ENCODE data around the gene SORCS2. TPM values are rescaled to one million over a fixed set of nuclear protein-coding genes. Genes with fewer than 3 reads are reported as not detected.

SORCS2 gene
- total RNA-seq, 1 donor from 2014 or later = 13.8 TPM

GRCh38 chr4:7716010-7716721, 523.8 kb downstream of the SORCS2 start:
- H3K9me3 ChIP-seq (ENCODE audit: insufficient read depth, low read depth, low read length) = no peaks in the 10 kb centered on the region
- H3K36me3 ChIP-seq (ENCODE audit: insufficient read depth, low read length) = no peaks in the 10 kb centered on the region
- peaks cover 9% of the 10 kb centered on the region for H3K9me3 Mint-ChIP-seq (ENCODE audit: unreplicated experiment)
- H3K4me3 ChIP-seq (ENCODE audit: insufficient read depth, low read depth, low read length) = no peak overlapping the region
- H3K27ac ChIP-seq (ENCODE audit: low read depth, low read length) = no peak overlapping the region
- H4K20me1 ChIP-seq (ENCODE audit: insufficient read depth, low read length) = no peaks in the 10 kb centered on the region
- peaks cover 5% of the 10 kb centered on the region for H3K27me3 ChIP-seq (ENCODE audit: insufficient read depth, low read length)
- no peak overlapping the region for H2AFZ ChIP-seq (ENCODE audit: low read depth, low read length)
- H3K27me3 Mint-ChIP-seq (ENCODE audit: low read depth, unreplicated experiment) = peaks cover 62% of the 10 kb centered on the region
- no peak overlapping the region for H3K4me2 ChIP-seq (ENCODE audit: low read length)
- H3K9ac ChIP-seq (ENCODE audit: low read length) = no peak overlapping the region
- no peak overlapping the region for H3K27ac Mint-ChIP-seq (ENCODE audit: unreplicated experiment)
- H3K36me3 Mint-ChIP-seq (ENCODE audit: low read depth, unreplicated experiment) = peaks cover 24% of the 10 kb centered on the region
- no peak for TF ChIP-seq CTCF (IDR thresholded peaks at IDR 0.05; ENCODE audit: insufficient read depth, low read depth, low read length)
- TF ChIP-seq EZH2 (IDR thresholded peaks at IDR 0.05; ENCODE audit: insufficient read depth, low read length) = no peak
- FAIRE-seq = no peak
- no peak for DNase-seq (ENCODE audit: low read depth)
- H3K4me1 Mint-ChIP-seq (ENCODE audit: low read depth, unreplicated experiment) = no peaks in the 10 kb centered on the region
- H3K4me1 ChIP-seq (ENCODE audit: insufficient read depth, low read length) = no peaks in the 10 kb centered on the region
- no peaks in the 10 kb centered on the region for H3K79me2 ChIP-seq (ENCODE audit: insufficient read depth, low read length)
- H3K4me3 Mint-ChIP-seq (ENCODE audit: unreplicated experiment) = no peak overlapping the region

DNA sequence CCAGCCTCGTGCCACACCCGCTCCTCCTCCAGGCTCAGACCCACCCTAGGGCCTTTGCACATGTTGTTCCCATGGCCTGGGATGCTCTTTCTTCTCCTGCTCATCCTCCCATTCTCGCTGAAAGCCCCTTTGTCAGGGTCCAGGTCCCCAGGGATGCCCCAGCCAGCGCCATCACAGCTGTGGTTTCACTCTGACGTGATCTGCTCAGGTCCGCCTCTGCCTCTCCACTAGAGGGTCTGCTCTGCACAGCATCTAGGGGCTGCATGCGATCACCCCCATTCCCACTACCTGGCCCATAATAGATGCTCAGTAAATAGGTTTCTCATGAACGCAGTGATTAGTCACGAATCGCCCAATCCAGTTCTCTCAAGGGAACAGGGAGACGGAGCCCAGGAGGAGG, 524.8 kb downstream of the SORCS2 start:
- FAIRE-seq (no peak), DNase-seq (ENCODE audit: low read depth) (no peak)
- Histone ChIP-seq H3K27ac (ENCODE audit: low read depth, low read length) (no peak overlapping the region), H3K36me3 (ENCODE audit: insufficient read depth, low read length) (no peaks in the 10 kb centered on the region), H3K9me3 (ENCODE audit: insufficient read depth, low read depth, low read length) (no peaks in the 10 kb centered on the region), H4K20me1 (ENCODE audit: insufficient read depth, low read length) (no peaks in the 10 kb centered on the region), H3K9ac (ENCODE audit: low read length) (no peak overlapping the region), H3K4me3 (ENCODE audit: insufficient read depth, low read depth, low read length) (no peak overlapping the region), H3K4me1 (ENCODE audit: insufficient read depth, low read length) (no peaks in the 10 kb centered on the region), H3K79me2 (ENCODE audit: insufficient read depth, low read length) (no peaks in the 10 kb centered on the region), H2AFZ (ENCODE audit: low read depth, low read length) (no peak overlapping the region), H3K27me3 (ENCODE audit: insufficient read depth, low read length) (peaks cover 5% of the 10 kb centered on the region), H3K4me2 (ENCODE audit: low read length) (no peak overlapping the region)
- Mint-ChIP-seq H3K4me1 (ENCODE audit: low read depth, unreplicated experiment) (no peaks in the 10 kb centered on the region), H3K4me3 (ENCODE audit: unreplicated experiment) (no peak overlapping the region), H3K36me3 (ENCODE audit: low read depth, unreplicated experiment) (peaks cover 24% of the 10 kb centered on the region), H3K27ac (ENCODE audit: unreplicated experiment) (no peak overlapping the region), H3K9me3 (ENCODE audit: unreplicated experiment) (peaks cover 9% of the 10 kb centered on the region), H3K27me3 (ENCODE audit: low read depth, unreplicated experiment) (peaks cover 59% of the 10 kb centered on the region)
- no peak for TF ChIP-seq EZH2 (IDR thresholded peaks at IDR 0.05; ENCODE audit: insufficient read depth, low read length)

DNA sequence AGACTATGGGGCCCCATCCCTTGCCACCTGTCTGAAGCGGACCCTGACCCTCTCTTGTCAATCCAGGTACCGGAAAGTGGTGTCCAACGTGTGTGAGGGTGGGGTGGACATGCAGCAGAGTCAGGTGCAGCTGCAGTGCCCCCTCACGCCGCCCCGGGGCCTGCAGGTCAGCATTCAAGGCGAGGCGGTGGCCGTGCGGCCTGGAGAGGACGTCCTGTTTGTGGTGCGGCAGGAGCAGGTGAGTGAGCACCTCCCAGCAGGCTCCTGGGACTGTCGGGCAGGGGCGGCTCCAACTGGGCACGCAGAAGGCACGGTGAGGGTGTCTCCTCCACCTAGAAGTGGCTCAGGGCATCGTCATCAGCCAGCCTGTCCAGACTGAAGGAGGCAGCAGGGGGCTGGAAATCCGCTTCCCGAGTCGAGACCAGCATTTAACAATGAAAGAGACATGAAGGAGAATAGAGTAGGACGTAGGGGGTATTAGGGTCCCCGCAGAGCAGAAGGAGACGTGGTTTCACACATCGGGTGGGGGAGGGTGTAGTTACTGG, 525.7 kb downstream of the SORCS2 start:
- H3K79me2 ChIP-seq (ENCODE audit: insufficient read depth, low read length) = no peaks in the 10 kb centered on the region
- no peaks in the 10 kb centered on the region for H3K9me3 ChIP-seq (ENCODE audit: insufficient read depth, low read depth, low read length)
- H2AFZ ChIP-seq (ENCODE audit: low read depth, low read length) = no peak overlapping the region
- H3K4me3 ChIP-seq (ENCODE audit: insufficient read depth, low read depth, low read length) = no peak overlapping the region
- no peaks in the 10 kb centered on the region for H3K36me3 ChIP-seq (ENCODE audit: insufficient read depth, low read length)
- peaks cover 58% of the 10 kb centered on the region for H3K27me3 Mint-ChIP-seq (ENCODE audit: low read depth, unreplicated experiment)
- H3K27ac ChIP-seq (ENCODE audit: low read depth, low read length) = no peak overlapping the region
- no peaks in the 10 kb centered on the region for H4K20me1 ChIP-seq (ENCODE audit: insufficient read depth, low read length)
- peaks cover 5% of the 10 kb centered on the region for H3K27me3 ChIP-seq (ENCODE audit: insufficient read depth, low read length)
- peaks cover 9% of the 10 kb centered on the region for H3K9me3 Mint-ChIP-seq (ENCODE audit: unreplicated experiment)
- FAIRE-seq (no peak), DNase-seq (ENCODE audit: low read depth) (no peak)
- no peaks in the 10 kb centered on the region for H3K4me1 Mint-ChIP-seq (ENCODE audit: low read depth, unreplicated experiment)
- H3K27ac Mint-ChIP-seq (ENCODE audit: unreplicated experiment) = no peak overlapping the region
- H3K4me1 ChIP-seq (ENCODE audit: insufficient read depth, low read length) = no peaks in the 10 kb centered on the region
- H3K36me3 Mint-ChIP-seq (ENCODE audit: low read depth, unreplicated experiment) = peaks cover 21% of the 10 kb centered on the region
- TF ChIP-seq EZH2 (IDR thresholded peaks at IDR 0.05; ENCODE audit: insufficient read depth, low read length) (no peak), CTCF (IDR thresholded peaks at IDR 0.05; ENCODE audit: insufficient read depth, low read depth, low read length) (no peak)
- H3K4me3 Mint-ChIP-seq (ENCODE audit: unreplicated experiment) = no peak overlapping the region
- H3K9ac ChIP-seq (ENCODE audit: low read length) = no peak overlapping the region
- H3K4me2 ChIP-seq (ENCODE audit: low read length) = no peak overlapping the region

Data from astrocyte (in vitro differentiated cells and primary cell).